Stromal cell of bone marrow (primary cell): ENCODE results near the gene AREL1.
A peak's percentile ranks its signal among the peaks of the same experiment; 100 is the strongest.

Experiments used
- DNase-seq: peaks from one replicate; pipeline ENCODE4 v3.0.0-alpha.2; 2012; ENCODE audit warnings: low read depth

Gene AREL1

DNA sequence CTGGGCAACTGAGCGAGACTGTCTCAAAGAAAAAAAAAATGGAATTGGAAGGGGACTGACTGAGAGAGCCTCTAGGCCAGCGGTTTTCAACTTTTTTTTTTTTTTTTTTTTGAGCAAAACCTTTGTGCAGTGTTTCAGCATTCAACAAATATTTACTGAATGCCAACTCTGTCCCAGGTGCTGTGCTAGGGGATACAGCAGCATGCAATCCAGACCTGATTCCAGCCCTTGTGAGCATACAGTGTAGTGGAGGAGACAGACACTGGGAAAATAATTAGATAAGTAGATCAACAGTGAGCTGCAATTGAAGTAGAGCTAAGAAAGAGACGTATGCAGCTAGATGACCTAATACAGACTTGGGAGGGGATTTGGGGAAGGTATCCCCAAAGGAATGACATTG, 77.0 kb downstream of the AREL1 start:
- DNase-seq = no peak

GRCh38 chr14:74634964-74635363, 77.9 kb downstream of the AREL1 start:
- DNase-seq = no peak

- DNase-seq = no peak
Observed at GRCh38 chr14:74634481-74634880, 78.4 kb downstream of the AREL1 start.

DNA sequence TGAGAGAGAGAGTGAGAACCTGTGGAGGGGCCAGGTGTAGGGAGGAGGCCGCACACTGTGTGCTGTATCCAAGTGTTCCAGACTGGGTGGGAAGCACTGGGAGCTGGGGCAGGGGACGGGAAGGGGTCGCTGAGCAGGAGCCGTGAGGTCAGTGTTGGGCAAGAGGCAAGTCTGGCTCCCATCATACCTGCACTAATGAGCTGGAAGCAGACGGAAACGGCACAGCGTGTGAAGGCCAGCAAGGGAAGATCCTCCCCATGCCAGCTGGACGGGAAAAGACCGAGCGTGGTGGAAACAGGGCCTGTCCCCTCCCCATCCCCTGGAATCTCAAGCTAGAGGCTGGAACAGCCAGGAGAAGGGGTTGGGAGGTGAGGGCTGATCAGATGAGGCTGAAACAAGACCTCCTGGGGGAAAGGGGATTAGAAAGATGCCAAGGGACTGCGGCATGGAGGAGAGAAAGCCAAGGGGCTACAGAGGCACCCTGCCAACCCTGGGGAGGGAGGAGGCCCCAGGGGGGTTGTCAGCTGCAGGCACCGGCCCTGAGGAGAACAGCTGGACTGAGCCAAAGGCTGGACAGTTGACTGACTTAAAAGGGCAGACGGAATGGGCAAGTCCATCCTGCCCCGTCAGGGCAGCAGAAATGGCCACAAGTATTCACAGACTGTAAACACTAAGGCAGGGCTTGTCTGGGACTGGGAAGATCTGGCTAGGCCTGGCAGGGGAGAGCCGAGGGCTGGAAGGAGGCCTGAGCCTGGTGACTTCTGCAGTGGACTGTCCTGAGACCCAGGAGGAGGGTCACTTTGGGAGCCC, 81.8 kb downstream of the AREL1 start:
- DNase-seq = no peak

- no peak for DNase-seq
Observed at GRCh38 chr14:74628418-74628817, 84.5 kb downstream of the AREL1 start.

DNA sequence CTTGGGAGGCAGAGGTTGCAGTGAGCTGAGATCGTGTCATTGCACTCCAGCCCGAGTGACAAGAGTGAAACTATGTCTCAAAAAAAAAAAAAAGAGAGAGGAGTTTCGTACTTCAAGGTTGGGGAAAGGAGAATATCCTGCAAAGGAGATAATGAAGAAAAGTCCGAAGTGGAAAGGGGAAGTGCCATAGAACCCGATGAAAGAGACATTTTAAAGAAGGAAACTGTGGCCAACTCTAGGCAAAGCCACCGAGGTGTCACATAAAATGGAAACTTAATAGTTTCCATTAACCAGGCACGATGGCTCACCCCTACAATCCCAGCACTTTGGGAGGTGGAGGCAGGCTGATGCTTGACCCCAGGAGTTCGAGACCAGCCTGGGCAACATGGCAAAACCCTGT, 85.8 kb downstream of the AREL1 start:
- no peak for DNase-seq

GRCh38 chr14:74622257-74622656, 90.6 kb downstream of the AREL1 start:
- no peak for DNase-seq

GRCh38 chr14:74621556-74621955, 91.3 kb downstream of the AREL1 start:
- no peak for DNase-seq

DNA sequence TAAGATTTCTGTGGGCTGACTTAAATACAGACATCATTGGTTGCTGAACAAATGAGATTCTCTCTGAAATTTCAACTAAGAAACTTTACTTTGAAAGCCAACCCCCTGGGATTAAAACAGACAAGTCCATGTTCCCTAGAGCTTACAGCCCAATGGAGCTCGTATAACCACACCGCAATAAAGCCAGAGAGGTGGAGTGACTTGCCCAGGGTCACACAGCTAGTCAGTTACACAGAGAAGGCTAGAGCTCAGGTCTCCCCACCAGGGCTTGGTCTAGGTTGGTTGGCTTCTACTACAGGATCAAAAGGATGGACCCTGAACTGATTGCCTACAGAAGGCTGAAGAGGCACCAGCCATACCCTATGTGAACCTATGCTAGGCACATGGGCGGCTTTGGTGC, 92.0 kb downstream of the AREL1 start:
- no peak for DNase-seq

DNA sequence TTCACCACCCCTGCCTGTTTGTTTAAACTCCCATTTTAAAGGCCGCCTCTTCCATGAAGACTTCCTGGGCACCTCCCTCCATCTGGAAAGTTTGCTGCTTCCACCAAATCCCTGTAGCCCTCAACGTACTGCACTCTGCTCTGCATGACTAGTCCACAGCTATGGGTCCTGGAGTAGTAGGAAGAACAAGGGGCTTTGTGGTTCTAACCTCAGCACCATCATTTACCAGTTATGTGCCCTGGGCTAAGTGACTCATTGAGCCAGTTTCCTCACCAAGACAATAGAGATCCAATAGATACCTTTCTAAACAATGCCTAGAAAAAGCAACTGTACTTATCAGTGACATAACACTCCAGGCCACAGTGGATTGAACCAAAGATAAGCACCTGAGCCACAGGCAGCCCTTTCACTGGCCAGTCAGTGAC, 92.4 kb downstream of the AREL1 start:
- peak; percentile 83 for DNase-seq

DNA sequence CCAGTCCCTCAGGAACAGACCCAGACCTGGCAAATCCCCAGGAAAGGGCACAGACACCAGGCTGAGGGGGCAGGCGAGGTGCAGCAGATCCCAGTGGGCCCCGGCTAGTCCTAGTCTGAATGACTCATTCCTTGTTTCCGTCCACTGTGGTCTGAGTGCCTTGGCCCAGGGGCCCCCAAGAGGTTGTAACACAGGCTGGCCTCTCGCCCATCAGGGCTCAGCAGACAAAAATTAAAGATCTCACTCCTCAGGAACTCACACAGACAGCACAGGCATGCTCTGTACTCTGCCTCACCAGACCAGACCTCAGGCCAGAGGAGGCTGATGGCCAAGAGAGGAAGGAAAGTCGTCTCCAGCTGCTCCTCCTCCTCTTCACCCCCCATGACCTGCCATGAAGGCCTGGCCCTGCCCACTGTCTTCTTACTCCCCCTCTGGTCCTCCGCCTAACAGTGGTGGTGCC, 93.2 kb downstream of the AREL1 start:
- DNase-seq = peak; percentile 96

DNA sequence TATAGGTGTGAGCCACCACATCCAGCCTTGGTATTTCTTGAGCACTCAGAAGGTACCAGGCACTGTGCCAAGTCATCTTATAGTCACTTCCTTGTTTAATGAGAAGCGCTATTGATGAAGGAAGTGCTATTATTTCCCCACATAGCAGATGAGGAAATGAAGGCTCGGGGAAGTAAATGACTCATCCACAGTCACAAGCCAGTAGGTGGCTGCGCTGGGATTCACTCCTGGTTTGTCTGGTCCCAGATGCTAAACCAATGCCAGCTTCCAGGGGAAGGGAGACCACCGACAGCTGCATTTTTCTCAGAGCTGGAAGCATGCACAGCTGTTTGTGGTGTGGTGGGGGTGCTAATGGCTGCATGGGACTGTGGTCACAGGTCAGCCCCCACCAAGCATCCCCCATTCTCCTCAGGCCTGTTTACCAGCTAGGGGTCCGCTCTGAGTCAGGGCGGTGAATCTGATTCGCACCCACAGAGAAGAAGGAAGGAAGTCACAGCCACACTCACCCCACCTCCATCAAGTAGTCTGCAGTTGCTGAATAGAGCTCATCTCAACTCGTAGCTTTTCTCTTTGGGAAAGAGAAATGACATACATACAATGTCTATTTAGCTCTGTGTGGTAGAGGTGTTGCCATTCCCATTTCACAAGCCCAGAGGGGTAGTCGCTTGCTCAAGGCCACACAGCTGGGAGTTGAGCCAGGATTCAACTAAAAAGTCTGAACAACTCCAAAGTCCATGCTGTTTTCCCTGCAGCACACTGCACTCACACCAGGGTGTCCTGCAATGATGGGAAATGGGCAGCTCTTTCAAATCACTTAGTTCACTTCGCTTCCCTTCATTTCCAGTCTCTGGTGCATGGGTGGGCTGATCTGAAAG, 94.6 kb downstream of the AREL1 start:
- DNase-seq = no peak

DNA sequence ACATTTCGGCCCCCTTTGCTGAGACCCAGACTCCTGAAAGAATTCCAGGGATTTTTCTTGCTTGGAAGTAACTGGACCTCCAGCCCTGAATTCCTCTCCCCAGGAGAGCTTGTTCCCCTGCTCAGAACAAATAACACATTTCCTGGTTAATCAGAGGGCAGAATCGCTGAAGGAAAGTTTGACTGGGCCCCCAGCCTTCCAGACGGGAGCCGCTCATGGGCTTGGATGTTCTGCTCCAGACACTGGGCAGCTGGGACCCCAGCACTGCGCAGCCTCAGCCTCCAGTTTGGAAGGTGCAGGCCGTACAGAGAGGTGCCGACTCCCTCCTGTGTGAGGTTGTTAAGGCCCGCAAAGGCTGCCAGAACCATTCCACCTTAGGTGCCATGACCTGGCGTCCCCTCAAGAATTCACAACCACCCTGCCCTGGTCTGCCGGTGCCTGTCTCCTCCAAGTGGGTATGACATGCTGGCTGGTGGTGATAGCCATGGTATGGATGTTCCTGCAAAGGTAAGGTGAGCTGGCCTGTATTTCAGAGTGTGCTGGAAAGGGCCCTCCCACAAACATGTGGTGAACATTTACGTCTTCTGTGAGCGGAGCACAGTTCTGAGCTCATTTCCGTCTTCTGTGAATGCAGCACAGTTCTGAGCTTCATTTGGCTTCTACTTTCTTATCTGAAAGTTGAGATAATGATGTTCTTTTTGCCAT, 95.7 kb downstream of the AREL1 start:
- DNase-seq = no peak

GRCh38 chr14:74616507-74616906, 96.4 kb downstream of the AREL1 start:
- DNase-seq = peak; percentile 84

- no peak for DNase-seq
Observed at GRCh38 chr14:74615735-74616134, 97.1 kb downstream of the AREL1 start.

- no peak for DNase-seq
Observed at GRCh38 chr14:74614508-74615495, 98.1 kb downstream of the AREL1 start.

GRCh38 chr14:74613211-74613914, 99.5 kb downstream of the AREL1 start:
- DNase-seq = no peak

DNA sequence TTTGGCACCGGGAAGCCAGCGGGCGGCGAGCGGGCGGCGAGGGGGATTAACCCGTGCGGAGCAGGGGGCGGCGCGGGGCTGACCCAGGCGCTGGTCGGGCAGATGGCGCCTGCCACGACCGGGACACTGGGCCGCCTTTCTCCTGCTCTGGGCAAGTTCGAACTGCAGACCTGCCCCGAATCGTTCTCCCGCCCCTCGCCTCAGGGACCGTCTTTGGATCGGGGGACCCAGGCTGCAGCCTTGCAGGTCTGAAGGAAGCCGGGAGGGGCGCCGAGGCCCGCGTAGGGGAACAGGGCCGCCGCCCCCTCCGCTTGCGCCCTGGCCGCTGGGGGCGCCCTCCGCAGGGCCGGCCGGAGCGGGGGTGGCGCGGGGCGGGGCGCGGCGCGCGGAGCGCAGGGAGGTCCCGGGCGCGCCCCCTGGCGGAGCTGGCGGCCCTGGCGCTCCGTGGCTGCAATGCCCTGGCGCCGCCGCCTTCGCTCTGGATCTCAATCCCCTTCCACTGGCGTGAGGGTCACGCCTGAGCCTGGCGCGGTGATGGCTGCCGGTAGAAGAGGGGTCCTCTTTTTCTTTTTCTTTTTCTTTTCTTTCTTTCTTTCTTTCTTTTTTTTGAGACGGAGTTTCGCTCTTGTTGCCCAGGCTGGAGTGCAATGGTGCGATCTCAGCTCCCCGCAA, 100.4 kb downstream of the AREL1 start:
- DNase-seq = peak; percentile 62

- no peak for DNase-seq
Observed at GRCh38 chr14:74611650-74612349, 101.1 kb downstream of the AREL1 start, which contains the start of gene LTBP2. LTBP2 (minus strand) TSS chr14:74612237; CDS start chr14:74611944, 293 bp downstream.
